GM21528 (cell line): ENCODE results near the gene KRTAP5-7.
"Not testable (repeated sequence)": the region's sequence is repeated elsewhere in the genome, so short reads cannot be mapped to it uniquely, and the experiment has no call there.

Experiments
- ATAC-seq: cut with Tn5 transposase; IDR thresholded peaks from one replicate; pipeline ENCODE4 v1.9.1; 2021; ENCODE audit warnings: mild to moderate bottlenecking, moderate library complexity; ENCODE audit not compliant: unreplicated experiment, low FRiP score

Gene KRTAP5-7

DNA sequence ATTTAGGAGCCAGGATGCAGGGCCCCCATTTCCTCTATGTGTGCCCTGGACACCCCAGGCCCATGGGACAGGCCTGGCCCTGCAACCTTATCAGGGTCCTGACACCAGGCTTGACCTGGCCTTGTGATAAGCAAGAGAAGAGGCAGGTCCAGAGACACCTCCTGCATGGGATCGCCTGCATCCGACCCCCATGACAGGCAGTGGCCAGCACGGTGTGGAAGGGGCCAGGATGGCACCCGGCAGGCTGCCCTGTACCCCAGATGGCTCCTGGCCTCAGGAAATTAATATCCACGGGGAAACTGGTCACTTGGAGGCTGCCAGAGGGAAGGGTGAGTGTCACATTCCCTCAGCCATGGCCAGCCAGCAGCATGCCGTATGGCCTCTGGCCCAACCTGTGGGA is 27.9 kb downstream of the KRTAP5-7 start:
- no peak for ATAC-seq

DNA sequence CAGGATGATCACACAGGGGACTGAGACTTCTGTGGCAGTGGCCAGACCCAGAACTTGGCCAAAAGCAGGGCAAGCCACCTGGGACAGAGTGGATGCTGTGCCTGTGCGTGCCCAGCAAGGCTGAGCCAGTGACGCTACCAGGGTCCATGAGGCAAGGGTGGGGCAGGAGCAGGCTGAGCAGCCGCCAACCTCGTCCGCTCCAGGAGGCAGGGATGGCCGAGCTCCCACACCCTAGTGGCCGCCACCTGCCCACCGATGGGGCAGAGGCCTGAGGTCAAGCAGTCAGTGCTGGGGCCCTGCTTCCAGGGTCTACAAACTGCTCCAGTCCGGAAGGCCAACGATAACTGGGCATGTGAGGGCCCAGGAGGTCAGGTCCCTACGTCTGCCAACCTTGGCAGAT is 28.4 kb downstream of the KRTAP5-7 start:
- ATAC-seq: no peak

GRCh38 chr11:71556018-71556417 is 29.0 kb downstream of the KRTAP5-7 start:
- no peak for ATAC-seq

DNA sequence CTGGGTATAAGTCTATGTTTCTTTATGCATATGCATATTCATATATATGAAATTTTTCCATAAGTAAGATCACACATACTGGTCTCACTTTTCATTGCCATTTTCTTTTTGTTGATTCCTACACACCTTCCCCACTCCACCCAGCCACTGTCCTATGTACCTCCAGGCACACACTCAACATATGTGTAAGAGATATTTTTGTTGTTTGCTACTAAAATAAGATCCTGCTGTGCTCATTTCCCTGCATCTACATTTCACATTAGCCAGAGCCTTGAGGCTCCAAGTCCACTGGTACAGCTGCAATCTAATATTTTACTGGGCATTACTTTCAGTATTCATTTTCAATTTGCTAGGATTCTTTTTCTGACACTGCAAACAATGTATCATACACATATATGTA is 30.2 kb downstream of the KRTAP5-7 start:
- no peak for ATAC-seq

DNA sequence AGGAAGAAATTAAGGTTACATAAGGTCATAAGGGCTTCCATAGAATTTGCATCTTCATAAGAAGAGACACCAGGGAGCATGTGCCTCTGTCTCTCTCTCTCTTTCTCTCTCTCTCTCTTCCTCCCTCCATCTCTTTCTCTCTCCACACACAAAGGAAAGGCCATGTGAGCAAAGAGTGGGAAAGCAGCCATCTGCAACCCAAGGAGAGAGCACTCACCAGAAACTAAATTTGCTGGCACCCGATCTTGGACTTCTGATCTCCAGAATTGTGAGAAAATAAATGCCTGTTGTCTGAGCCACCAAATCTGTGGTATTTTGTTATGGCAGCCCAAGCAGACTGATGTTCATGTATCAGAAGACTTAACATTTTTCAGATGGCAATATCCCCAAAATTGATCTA is 31.9 kb downstream of the KRTAP5-7 start:
- no peak for ATAC-seq

GRCh38 chr11:71562120-71562519 is 35.1 kb downstream of the KRTAP5-7 start:
- ATAC-seq: no peak

GRCh38 chr11:71563406-71563805 is 36.3 kb downstream of the KRTAP5-7 start:
- no peak for ATAC-seq

GRCh38 chr11:71564430-71564829 is 37.4 kb downstream of the KRTAP5-7 start:
- no peak for ATAC-seq

DNA sequence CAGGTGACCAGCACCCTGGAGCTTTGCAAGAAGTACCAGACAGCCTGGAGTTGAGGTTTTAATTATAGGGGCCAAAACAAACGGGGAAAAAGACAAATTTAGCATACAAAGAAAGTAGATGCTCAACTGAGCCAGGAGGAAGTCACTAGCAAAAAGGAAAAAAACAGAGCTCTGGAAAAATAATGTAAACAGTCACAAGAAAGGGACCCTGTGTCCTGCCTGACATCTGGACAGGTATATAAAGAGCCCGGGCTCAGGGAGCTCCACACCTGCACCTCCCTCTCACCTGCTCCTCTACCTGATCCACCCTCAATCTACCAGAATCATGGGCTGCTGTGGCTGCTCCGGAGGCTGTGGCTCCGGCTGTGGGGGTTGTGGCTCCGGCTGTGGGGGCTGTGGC is 38.2 kb downstream of the KRTAP5-7 start, which contains the start of gene KRTAP5-10:
TSS of gene KRTAP5-10 (plus strand) at position 301 of the 400 bp plus-strand sequence. CDS start at position 326, 25 bp downstream.
- no peak for ATAC-seq

- ATAC-seq: no peak
These were observed 39.1 kb downstream of the KRTAP5-7 start for GRCh38 chr11:71566081-71566620.

GRCh38 chr11:71566626-71567599 is 39.8 kb downstream of the KRTAP5-7 start:
- not testable (repeated sequence) for ATAC-seq

DNA sequence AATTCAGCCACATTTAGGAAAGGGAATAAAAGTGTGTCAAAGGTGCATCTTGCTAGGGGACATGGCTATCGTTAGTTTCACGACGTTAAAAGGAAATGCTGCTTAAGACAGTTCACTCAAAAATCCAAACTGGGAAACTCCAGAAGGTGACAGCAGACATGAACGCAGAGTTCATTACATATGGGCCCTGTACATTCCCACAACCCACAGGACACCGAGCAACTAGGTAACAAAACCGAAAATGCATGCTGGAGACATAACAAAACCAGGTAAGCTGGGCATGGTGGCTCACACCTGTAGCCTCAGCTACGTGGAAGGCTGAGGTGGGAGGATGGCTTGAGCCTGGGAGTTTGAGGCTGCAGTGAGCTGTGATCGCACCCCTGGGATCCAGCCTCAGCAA is 40.6 kb downstream of the KRTAP5-7 start:
- not testable (repeated sequence) for ATAC-seq

GRCh38 chr11:71568704-71569349 is 41.8 kb downstream of the KRTAP5-7 start:
- no peak for ATAC-seq

GRCh38 chr11:71571101-71571850 is 44.2 kb downstream of the KRTAP5-7 start:
- not testable (repeated sequence) for ATAC-seq

DNA sequence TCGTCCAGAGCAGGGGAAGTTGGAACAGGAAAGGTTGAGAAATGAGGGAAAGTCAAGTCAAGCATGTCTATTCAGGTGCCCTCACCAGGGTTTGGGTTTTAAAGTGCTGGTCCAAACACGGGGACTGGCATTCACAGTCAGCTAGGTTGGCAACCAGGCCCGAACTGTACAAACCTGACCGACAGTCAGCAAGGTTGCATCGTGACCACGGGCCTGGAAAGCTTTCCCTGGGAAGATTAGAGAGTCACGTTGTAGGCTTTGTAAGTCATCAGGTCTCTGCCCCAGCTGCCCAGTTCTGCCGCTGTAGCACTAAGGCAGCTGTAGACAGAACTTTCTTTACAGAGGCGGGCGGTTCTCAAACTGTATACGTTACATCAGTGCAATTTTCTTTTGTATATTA is 45.7 kb downstream of the KRTAP5-7 start:
- ATAC-seq: no peak

GRCh38 chr11:71574418-71574817 is 47.4 kb downstream of the KRTAP5-7 start:
- ATAC-seq: no peak

DNA sequence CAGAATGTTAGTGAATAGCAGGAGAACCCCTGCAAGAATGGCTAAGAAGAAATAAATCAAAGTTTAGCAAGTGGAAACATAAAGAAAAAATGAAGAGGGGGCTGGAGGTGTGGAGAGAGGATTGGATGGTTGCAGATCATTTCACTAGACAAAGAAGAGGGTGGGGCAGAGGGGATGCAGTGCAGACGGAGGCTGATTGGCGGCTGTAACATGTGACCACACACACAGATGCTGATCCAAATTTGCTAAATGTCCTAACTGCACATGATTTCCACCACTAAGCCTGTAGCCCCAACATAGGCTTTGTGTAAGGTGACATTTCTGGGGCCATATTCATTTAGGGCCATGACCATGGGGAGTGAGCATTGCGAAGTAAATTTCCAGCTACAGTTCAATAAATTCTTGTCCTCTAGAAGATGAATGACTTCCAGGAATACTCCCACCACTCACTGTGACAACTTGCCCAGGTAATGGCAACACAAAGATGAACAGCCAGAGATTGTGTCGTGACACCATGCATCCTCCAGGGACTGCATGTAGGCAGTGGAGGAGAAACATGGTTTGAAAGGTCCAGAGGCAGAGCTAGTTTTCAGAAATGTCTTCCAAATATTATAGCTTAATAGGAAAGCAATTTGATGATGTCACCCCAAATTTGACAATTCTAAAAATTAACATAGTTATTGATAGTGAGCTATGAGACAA is 48.8 kb downstream of the KRTAP5-7 start:
- no peak for ATAC-seq

DNA sequence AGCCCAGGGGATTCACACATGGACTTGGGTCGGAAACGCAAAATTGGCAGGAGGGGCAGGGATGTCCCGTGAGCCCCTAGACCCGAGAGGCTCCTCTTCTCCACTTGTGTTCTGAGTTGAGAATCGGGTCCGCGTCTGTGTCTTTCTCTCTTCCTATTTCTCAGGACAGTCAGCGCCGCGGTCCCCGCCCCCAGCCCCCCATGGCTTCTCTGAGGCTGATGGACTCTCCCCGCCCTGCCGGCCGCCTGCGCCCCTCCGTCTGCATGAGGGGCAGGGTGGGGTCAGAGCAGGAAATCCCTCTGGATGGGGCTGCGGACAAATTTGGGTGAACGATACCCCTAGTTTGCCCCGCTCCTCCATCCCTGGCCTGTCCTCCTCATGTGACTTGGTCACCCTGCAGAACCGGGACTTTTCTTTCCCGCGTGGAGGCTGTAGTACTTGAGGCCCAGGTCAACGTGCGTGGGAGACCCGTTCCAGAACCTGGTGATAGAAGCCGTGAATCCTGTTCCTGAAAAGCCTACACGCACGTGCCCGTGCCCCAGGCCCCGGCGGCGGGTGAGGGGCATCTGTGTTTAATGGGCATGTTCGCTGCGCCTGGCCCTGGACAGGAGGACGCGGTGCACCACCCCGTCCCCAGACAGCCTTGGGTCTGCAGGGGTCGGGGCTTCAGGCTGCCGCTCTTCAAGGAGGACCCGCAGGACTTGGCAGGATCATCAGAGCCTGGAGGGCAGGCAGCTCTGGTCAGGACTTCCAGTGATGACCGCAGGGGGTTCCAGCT is 49.8 kb downstream of the KRTAP5-7 start:
- not testable (repeated sequence) for ATAC-seq

DNA sequence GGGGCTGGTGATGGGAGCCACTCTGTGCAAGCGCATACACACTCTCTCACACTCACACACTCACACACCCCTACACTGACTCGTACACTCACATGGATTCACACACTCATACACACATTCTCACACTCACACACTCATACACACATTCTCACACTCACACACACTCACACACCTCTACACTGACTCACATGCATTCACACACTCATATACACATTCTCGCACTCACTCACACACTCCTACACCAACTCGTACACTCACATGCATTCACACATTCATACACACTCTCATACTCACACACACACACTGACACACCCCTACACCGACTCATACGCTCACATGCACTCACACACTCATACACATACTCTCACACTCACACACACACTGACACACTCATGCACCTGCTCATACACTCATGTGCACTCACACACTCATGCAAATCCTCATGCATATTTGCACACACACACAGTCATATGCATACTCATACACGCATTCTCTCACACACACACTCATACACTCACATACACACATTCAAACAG is 50.5 kb downstream of the KRTAP5-7 start:
- no peak for ATAC-seq
